Fibroblast of peridontal ligament (primary cell): ENCODE measurements around the gene THSD1.
"Not testable (repeated sequence)": the region's sequence is repeated elsewhere in the genome, so short reads cannot be mapped to it uniquely, and the experiment has no call there.

Experiments used
- DNase-seq: peaks from one replicate; pipeline ENCODE4 v3.0.0-alpha.2; 2010; ENCODE audit errors: extremely low read depth

The THSD1 gene

GRCh38 chr13:52359534-52359933 is 46.4 kb downstream of the THSD1 start:
- peak; percentile 87 for DNase-seq

GRCh38 chr13:52356327-52356726 is 49.6 kb downstream of the THSD1 start:
- peak; percentile 36 for DNase-seq

GRCh38 chr13:52353193-52353592 is 52.8 kb downstream of the THSD1 start:
- DNase-seq: peak; percentile 92

GRCh38 chr13:52348983-52349780 is 56.8 kb downstream of the THSD1 start:
- peak; percentile 54 for DNase-seq

- peak; percentile 95 for DNase-seq
These were observed 57.9 kb downstream of the THSD1 start for GRCh38 chr13:52348071-52348470.

- DNase-seq: no peak
These were observed 60.2 kb downstream of the THSD1 start for GRCh38 chr13:52345631-52346251.

- DNase-seq: peak; percentile 36
These were observed 60.9 kb downstream of the THSD1 start for GRCh38 chr13:52345048-52345447.

GRCh38 chr13:52344108-52344507 is 61.9 kb downstream of the THSD1 start:
- DNase-seq: peak; percentile 47

- DNase-seq: not testable (repeated sequence)
These were observed 63.8 kb downstream of the THSD1 start for GRCh38 chr13:52342203-52342602.

- DNase-seq: not testable (repeated sequence)
These were observed 68.0 kb downstream of the THSD1 start for GRCh38 chr13:52337828-52338455.

- not testable (repeated sequence) for DNase-seq
These were observed 71.9 kb downstream of the THSD1 start for GRCh38 chr13:52334107-52334506.

GRCh38 chr13:52331844-52332243 is 74.1 kb downstream of the THSD1 start:
- not testable (repeated sequence) for DNase-seq
